GM21515 (cell line): Measurements from ENCODE around the gene ROBO2.
"Not testable (repeated sequence)": the region's sequence is repeated elsewhere in the genome, so short reads cannot be mapped to it uniquely, and the experiment has no call there.

ENCODE experiments used
- ATAC-seq: cut with Tn5 transposase; IDR thresholded peaks from one replicate; pipeline ENCODE4 v1.9.1; 2021; ENCODE audit not compliant: unreplicated experiment

ROBO2 gene

DNA sequence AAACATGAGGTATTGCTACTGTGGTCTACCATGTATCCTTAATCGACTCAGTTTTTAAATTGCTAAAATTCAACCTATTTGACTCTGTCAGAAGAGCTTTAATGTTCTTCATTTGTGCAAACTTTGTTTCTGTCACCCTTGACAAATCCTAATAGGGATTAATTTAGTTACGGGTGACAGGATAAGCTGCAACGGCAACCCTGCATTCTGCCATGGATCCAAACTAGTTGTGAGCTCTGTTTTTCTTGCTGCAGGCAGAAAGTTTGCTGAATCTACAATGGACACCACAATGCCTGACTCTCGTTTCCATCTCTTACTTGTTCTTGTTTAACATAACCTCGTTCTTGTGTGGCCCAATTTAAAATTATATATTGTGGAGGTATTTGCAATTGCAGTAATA lies 352.3 kb downstream of the ROBO2 start:
- no peak for ATAC-seq

DNA sequence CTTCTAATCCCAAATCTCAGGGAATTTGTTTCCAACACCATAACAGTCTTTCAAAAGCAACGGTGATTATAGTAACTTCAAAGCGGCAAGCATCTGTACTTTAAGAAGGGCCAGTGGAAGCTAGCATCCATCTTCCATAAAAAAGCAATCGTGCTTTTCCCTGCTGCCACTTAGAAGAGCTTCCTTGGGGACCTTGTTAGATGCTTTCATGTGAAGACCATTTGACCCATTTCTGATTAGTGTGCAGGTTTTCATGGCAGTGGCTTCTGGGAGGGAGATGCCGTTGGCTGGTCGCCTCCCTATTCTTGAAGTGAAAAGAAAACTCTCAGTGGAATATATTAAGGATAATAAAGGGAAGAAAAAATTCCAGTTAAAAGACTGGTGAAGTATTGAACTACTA lies 354.1 kb downstream of the ROBO2 start:
- ATAC-seq = no peak

DNA sequence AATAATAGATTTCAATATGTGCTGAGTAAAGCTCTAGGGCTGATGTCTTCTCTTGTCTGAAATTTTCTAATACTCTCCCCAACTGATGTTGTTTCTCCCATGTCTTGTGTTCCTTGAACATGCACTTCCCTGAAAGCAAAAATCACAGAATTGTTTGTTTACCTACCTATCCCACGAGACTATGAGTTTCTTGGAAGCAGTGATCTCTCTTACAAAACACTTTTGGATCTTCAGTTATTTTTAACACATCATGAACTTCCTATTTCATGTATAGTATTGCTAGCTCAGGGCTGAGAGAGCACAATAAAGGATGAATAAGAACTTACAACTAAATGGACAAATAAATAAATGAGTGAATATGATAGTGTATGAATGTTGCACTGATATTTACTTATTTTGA lies 365.0 kb downstream of the ROBO2 start:
- no peak for ATAC-seq

DNA sequence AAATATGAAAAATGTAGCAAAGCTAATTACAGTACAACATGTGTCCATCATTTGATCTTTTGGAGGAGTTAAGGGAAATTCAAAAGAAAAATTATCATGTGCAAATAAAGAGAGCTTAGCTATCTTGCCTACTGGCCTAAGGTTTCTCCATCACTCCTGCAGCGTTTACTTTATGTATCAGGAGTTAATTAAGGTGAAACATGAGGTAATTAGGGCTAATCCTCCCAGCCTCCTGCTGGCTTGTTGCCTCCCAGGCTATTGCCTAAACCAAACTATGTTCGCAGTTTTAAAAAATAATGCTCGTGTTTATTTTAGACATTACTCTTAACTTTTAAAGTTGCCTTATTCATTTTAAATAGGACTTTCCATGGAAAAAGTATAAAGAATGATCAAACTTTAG lies 367.5 kb downstream of the ROBO2 start:
- ATAC-seq = no peak

DNA sequence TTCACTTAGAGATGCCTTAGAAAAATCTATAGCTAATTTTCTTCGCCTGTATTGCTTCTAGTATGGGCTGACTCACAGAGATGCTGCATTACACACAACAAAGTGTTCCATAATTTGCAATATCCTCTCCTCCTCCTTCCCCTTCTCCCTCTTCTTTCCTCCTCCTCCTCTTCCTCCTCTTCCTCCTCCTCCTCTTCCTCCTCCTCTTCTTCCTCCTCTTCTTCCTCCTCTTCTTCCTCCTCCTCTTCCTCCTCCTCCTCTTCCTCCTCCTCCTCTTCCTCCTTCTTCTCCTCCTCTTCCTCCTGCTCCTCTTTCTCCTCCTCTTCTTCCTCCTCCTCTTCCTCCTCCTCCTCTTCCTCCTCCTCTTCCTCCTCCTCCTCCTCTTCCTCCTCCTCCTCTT lies 370.4 kb downstream of the ROBO2 start:
- not testable (repeated sequence) for ATAC-seq

DNA sequence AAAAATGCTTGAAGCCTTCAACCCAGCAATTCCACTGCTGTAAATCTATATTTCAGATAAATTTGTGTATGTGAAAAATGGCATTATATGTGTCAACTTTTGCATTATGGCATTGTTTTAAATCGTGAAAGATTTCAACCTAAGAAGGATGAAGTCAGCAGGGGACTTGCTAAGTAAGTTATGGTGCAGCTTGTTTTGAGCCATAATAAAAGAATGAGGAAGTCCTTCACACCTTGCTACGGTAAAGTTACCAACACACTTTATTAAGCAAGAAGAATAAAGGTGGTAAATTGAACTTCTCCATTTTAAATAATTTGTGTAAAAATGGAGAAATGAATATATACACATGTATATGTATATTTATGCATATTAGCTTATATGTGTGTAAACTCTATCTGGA lies 371.4 kb downstream of the ROBO2 start:
- no peak for ATAC-seq

DNA sequence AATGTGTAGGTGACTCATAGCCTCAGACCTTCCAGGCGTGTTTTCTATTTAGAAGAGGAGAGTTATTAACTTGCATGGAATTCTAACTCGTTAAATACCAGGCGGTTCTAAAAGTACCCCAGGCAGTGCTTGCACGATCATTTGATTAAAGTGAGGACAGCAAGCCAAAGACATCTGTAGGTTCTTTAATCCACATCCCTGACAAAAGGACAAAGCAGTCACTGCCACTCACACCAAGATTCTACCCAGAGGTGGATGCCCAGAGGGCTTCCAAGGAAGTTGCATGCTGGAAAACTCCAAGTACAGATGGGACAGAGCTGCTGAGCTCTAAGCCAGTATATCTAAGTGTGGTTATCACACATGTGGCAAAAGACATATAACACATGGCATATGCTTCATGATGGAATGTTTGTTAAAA lies 372.1 kb downstream of the ROBO2 start:
- no peak for ATAC-seq

DNA sequence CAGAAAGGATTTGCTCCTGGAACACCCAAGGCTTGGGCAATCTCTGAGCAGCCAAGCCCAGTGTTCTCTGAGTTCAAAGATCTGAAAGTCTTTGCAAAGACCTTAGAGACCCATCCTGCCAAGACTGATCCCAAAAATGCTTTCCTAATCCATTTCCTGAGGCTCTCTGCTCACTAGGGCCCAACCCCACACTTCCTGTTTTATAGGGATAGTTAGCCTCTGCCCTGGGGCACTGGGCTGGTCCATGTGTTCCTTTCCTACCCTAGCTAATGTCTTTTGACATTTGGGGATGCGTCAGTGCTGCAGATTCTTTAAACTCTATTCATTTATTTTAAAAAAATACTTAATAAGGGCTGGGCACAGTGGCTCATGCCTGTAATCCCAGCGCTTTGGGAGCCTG lies 372.7 kb downstream of the ROBO2 start:
- no peak for ATAC-seq

DNA sequence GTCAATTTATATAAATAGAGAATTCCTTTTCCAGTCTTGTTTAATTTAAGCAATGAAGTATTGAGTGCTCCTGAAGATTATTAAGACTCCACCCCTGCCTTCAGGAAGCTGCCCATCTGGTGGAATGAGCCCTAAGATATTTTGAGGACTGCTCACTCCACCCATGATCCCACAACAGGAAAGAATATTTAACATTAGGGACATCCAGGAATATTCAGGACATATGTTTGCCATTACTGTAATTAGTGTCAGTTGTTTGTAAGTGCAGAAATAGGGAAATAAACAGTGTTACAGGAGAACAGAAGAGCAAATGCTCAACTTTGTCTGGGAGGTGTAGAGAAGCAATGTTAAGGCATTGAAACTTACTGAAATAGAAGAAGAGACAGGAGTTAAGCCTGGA lies 375.0 kb downstream of the ROBO2 start:
- ATAC-seq = no peak

DNA sequence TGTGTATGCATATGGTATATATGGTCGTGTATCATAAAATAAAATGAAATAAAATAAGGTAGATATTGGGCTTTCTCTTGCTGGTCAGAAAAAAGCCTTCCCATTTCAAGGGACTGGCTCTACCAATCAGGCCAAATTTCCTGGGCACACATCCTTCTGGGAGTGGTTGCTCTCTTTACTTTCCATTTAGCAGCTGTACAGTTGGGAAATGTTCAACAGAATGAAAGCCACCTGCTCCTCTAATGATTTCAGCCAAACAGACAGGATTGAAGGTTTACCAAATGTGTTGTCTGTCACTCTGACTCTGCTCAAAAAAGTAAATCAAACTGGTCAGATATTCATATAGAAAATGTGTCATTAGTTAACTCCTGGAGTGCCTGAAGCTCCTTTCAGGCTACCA lies 380.4 kb downstream of the ROBO2 start:
- ATAC-seq = no peak

DNA sequence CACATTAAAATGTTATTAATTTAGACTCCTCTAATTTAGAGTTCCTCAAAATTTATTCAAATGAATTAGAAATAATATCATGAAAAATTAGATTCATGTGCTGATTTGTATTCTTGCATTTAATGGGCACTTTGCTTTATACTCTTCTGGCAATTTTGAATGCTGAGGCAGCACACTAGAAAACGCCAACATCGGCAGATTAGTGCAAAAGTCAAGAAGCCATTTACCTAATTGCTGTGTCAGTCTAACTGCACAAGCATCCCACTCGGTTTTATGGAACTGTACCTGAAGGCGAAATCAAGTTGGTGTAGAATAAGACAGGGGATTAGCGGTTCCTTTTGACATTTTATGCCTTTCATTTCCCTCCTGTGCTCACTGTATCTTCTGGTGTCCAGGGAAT lies 382.0 kb downstream of the ROBO2 start:
- ATAC-seq = no peak

DNA sequence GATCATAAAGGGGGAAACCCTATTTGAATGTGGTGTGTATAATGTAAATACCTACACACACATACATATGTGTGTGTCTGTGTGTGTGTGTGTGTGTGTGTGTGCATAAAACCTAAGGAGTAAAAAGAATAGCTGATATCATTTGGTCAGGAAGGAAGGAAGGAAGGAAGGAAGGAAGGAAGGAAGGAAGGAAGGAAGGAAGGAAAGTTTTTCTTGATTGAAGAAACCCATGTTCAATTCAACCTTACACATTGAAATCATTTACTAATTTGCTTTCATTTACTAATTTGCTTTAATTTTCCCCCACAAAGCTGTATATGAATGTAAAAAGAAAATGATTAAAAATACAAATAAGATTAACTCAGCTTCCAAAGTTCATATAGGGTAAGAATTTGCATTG lies 386.6 kb downstream of the ROBO2 start:
- no peak for ATAC-seq

DNA sequence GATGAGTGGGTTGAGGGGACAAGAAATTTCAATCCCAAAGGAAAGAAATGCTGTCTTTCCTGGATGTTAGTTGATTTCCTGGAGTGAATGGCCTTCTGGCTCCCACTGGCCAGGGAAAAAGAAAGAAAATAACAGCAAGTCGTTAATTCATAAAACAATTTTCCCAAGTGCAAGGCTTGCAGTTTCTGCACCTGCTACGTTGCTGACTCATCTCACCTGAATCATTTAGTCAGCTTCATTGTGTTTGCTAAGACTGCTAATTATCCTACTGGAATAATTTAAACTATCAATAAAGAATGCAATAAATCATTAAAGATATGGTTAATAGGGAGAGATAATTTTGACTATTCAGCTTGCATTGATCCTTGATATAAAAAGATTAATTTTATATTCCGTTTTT lies 387.6 kb downstream of the ROBO2 start:
- ATAC-seq = no peak

DNA sequence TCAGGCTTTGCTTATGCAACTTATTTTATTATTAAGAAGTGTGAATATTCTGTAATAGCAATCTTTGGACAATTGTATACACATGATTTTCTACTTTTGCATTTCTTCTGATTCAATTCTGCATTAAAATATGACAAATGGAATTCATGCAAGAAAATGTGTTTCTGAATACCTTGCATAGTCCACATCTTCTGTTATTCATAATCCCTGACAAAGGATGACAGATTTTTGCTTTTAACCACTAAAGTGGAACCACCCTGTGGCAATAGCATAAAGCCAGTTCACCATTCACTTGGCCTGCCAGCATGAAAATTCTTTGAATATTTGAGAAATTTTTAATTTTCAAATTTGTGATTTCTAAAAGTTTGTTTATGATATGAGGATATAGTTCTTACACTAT lies 397.0 kb downstream of the ROBO2 start:
- no peak for ATAC-seq

DNA sequence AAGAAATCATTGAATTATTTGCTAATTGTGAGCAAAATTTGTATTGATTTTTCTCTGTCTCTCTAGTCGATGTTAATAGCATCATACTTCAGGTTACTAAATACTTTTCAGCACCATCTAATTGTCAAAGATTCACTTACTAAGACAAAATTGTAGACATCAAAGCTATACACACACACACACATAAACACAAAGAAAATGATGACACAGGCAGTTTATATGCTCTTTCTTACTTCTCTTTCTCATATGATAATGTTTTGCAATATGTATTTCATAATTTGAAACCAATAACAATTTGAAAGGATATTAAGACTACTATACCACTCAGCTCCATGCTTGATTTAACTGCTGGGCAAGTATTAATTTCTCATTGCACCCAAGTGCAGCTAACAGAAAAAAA lies 406.2 kb downstream of the ROBO2 start:
- ATAC-seq = no peak

DNA sequence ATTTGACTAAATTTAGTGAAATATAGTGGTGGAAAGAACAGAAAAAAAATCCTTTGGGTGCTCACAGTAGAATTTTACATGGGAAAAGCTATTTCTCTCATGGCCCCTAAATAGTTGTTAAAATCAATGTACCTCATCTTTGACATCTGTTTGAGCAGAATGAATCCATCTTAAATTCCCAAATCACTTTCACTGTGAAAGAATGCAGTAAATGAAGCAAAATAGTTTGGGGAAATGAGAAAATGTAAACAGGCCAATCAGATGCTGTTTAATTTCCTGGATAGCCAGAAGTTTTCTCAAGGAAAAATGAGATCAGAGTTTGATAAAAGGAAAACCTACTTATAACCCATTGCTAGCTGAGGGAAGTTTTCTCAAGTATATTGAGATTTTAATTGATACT lies 406.9 kb downstream of the ROBO2 start:
- ATAC-seq = no peak

DNA sequence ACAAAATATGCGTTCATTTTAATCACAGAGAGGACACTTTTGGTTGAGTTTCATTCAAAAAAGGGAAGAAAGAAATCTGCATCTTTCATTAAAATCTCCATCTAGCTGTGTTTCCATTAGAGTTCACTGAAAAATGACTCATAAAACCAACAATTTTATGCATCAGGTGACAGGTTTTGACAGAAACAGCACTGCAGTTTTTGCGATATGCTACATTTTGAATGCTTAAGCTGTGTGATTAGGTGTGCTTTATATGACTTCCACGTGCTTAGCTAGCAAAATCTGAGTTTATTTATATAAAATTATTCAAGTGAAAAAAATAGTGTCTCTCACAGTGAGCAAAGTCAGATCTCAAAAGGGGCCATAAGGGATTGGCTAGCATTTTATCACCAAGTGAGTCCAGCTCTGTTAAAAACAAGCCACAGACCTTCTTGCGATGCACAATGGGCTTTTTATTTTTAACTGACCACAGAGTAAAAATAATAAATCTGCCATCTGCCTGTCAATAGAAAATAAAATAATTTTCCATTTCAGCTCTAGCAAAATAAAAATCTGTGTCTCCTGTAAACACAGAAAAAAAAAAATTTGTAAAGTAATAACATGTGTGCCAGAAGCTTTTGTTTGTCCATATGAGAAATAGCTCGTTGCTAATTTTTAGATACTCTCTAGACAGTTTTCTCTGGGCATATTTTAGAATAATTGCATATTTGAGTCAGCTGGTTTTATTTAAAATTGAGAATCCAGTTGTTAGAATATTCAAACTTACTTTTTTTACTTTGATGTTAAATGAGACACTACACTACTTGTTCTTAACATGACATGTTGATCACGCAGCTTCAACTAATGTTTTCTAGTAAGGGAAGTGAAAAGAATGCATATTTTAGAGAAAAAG lies 409.8 kb downstream of the ROBO2 start:
- ATAC-seq = no peak

DNA sequence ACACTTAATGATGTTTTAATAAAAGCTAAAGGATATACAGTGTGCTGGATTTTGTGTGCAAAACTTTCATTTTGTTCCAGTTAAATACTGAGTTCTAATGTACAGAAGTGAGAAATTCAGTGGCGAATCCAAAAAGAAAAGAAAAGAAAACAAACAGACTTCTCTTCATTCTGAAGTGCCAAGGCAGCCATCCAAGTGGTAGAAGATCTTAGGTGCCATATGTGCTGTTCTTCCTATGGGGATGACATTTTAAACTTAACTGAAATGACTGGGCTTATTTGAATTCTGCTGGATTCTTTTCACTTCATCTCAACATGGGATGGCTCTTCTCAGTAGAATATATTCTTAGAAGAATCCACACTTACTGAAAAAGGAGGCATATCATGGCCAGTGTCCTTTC lies 416.5 kb downstream of the ROBO2 start:
- no peak for ATAC-seq

DNA sequence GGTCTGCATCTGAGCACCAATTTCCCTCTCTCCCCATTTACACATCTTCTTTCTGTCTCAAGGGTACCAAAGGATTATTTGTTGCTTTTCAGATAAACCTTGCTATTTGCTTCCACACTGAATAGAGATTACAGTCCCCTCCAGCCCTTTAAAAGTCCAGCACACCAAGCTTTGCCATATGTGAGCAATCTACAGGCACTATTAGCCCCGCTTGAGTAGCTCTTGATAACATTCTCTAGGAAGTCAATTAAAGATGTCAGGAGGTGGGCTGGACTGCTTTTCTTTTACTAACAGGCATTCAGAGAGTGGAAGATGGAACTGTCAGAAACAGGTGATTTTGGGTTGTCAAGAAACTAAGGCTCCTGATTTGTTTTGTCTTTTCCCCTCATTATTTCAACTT lies 417.0 kb downstream of the ROBO2 start:
- no peak for ATAC-seq

DNA sequence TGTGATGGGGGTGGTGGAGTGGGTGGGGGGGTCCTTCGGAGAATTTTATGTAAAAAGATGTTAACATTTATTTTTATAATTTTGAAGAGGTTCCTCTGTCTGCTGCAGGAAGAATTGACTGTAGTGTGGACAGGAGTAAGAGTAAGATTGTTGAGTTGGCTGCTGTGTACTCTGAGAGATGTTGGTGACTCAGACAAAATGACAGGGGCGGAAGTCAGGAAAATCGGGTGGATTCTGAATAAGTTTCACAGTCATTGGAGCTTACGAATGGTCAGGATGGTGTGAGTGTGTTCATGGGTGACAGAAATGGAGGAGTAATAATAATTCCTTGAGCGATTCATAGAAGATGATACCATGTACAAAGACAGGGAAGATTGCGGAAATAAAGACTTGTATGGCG lies 420.0 kb downstream of the ROBO2 start:
- no peak for ATAC-seq

DNA sequence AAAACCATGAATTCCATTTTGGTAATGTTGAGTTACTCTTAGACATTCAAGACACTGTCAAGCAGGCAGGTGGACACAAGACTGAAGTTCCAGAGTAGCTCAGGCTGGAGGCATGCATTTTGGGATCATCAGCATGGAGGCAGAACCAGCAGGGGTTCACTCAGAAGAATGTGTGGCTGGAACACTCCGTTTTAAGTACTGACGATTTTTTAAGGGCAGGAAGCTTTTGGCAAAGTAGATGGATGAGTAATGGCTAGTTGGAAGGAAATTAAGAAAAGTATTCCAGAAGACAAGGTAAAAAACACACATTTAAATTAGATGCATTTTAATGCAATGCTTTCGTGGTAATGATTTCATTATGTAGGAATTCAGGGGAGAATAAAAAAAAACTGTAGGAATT lies 420.4 kb downstream of the ROBO2 start:
- ATAC-seq = no peak

DNA sequence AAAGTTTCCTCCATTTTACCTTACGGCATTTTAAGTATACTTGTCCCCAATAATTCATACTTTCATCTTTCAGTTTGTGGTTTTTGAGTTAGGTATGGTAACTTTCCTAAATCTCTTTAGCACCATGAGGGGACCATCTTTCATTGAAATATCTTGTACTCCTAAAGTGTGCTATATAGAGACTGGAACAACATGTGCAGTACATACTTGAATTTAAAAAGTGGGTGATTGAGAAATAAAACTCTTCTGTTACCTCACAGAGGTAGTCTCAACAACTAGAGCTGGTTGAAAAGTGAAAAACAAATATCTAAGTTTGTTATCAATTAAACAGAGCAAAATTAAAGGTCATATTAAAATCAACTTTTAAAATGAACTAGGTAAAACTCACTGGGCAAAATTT lies 423.1 kb downstream of the ROBO2 start:
- no peak for ATAC-seq

DNA sequence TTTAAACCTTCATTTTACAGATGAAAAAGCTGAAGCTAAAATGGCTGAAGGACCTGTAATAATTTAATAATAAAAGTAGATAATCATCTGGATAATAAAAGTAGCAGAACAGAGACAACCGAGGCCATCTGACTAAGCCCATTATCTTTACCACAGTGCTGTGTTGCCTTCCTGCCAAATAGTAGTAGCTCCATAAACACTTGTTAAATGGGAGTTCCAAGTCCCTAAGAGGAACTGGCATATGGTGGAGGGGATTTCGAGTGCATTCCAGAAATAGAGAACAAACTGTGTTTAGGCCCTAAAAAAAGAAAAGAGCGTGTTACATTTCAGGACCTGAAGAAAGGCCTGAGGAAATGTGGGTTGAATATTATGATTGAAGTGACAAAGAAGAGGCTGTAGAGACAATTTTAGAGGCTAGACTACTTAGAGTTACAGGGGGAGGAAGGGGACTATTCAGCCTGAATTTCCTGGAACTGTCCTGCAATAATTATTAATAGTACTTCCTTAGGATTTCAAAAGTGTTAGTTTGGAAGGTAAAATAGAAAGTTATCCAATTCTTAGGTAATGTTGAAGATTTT lies 424.3 kb downstream of the ROBO2 start:
- no peak for ATAC-seq
